GM12872 (cell line): ENCODE results near the gene ISG20L2.

Experiments
- CTCF ChIP-seq: IDR thresholded peaks from 3 replicates; pipeline ENCODE4 v1.5.1; 2011; ENCODE audit warnings: low read depth, mild to moderate bottlenecking, low read length, moderate library complexity; ENCODE audit not compliant: insufficient read depth

Gene ISG20L2

DNA sequence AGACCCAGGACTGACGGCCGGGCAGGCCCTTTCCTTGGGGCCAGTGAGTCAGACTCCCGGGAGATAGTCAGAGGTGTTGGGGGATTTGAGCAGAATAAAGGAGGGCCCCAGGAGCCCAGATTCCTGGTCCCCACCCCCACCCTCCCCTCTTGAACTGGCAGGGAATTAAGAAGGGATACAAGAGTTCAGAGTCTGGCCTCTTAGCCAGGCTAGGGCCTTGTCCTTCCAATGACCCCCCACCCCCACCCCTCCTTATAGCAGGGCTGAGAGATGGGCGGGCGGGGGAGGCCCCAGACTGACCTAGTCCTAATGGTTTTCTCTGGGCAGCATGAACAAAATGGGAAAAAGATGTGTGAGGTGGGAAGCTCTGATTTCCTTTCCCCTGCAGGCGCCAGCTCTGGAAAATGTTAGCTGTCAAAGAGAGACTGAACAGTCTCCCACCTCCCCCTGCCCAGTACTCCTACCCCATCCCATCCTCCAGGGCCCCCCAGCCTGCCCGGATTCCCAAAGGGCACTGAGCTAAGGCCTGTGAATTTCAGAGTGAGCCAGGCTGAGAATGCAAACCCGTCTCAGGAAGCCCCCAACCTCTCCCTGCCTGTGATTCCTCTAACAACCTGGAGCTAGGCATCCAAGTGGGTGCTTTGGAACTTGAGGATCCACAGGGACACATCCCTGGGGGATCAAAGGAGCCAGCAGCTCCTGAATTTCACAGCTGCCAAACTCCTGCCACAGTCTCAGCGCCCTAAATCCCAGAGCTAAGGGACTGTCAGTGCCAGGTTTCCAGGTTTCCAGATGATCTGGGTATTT is 17.4 kb downstream of the ISG20L2 start:
- TF ChIP-seq CTCF: no peak

GRCh38 chr1:156709757-156710489 is 18.6 kb downstream of the ISG20L2 start:
- no peak for TF ChIP-seq CTCF

DNA sequence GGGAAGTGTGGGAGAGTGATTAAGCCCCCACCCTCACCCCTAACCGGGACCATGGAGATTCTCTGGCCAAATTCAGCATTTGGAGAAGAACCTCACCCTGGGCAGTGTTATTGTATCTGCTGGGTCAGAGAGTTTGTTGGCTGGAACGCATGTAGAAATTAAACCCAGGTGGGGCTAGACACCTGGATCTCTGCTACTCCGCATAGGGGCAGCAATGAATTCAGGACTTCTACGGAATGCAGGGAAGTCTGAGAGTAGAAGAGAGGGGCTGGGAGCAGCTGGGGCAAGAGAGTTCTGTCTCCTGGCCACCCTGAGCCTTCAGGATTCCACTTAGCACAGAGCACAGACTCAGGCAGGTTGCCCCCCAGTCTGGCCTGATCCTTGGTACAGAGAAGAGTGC is 19.5 kb downstream of the ISG20L2 start:
- TF ChIP-seq CTCF: no peak

GRCh38 chr1:156708218-156708661 is 20.3 kb downstream of the ISG20L2 start:
- no peak for TF ChIP-seq CTCF

GRCh38 chr1:156707417-156708217 is 20.9 kb downstream of the ISG20L2 start:
- TF ChIP-seq CTCF: no peak

DNA sequence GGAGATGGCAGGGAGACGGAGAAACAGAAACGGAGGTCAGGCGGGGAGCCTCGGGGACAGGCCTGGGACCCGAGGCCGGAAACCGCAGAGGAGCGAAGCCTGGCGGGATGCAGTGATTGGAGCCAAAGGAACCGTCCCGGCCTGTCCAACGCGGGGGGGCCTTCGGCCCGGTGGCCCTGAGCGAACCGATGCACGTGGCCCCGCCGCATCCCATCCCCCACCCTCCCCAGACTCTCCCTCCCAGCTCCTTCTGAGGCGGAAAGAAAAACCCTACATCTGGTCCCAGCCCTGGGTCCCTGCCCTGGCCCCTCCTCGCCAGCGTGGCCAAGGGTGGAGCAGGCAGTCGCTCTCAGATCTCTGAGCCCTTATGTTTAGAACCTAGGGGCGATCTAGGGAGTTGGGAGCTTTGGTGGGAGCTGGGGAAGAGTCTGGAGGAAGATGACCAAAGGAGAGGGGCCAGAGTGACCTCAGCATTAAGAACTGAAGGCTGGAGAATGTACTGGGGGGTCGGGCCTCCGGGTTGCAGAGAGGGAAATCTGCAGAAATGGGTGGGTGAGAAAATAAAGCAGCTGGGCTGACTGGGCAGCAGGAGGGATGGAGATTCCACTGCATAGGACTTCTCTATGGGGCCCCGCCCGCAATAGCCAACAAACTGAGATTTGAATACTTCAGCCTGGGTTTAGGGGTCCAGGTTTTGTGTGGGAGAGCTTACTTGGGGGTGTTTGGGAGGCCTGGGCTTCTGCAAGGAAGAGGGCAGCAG is 21.7 kb downstream of the ISG20L2 start:
- TF ChIP-seq CTCF: no peak
